Liver (tissue), 3 donors: ENCODE data around the gene KIF3C.

Experiments
- ATF3 ChIP-seq: IDR thresholded peaks from 2 replicates; pipeline ENCODE4 v1.6.1; 2016; ENCODE audit warnings: antibody characterized with exemption
- CTCF ChIP-seq: fragments of 150-350 bp; IDR thresholded peaks from 2 replicates; pipeline ENCODE4 v1.5.1; 2017; ENCODE audit warnings: improper control_type of control experiment, low read depth, low read length; ENCODE audit not compliant: missing input control
- EGR1 ChIP-seq, 2 donors: IDR thresholded peaks; 2 replicates each; pipeline ENCODE4 v1.6.1; 2016 to 2018; ENCODE audit warnings: antibody characterized with exemption in 2 of 2, low read depth in 2 of 2
- GABPA ChIP-seq, 2 donors: IDR thresholded peaks in 1 of 2; conservative IDR thresholded peaks in 1 of 2; 2 replicates each; pipeline ENCODE4 v1.6.1; 2016; ENCODE audit warnings: antibody characterized with exemption in 2 of 2, mild to moderate bottlenecking in 1 of 2, moderate library complexity in 1 of 2
- JUND ChIP-seq, 2 donors: IDR thresholded peaks; 2 replicates each; pipeline ENCODE4 v1.6.1; 2016; ENCODE audit warnings: antibody characterized with exemption in 2 of 2
- RAD21 ChIP-seq, 2 donors: IDR thresholded peaks; 2 replicates each; pipeline ENCODE4 v1.6.1; 2016; ENCODE audit warnings: antibody characterized with exemption in 2 of 2, mild to moderate bottlenecking in 2 of 2
- SP1 ChIP-seq: IDR thresholded peaks from 2 replicates; pipeline ENCODE4 v1.6.1; 2018; ENCODE audit warnings: antibody characterized with exemption, mild to moderate bottlenecking
- TAF1 ChIP-seq: conservative IDR thresholded peaks from 2 replicates; pipeline ENCODE4 v1.6.1; 2016; ENCODE audit warnings: antibody characterized with exemption, mild to moderate bottlenecking
- YY1 ChIP-seq: IDR thresholded peaks from 2 replicates; pipeline ENCODE4 v1.6.1; 2016; ENCODE audit warnings: antibody characterized with exemption, mild to moderate bottlenecking
- donor health status: healthy.
- donor health status: healthy.

GRCh38 chr2:25981596-25982272 lies 563 bp downstream of the KIF3C start:
- TF ChIP-seq JUND (IDR thresholded peaks at IDR 0.05): no peak
- TF ChIP-seq GABPA (IDR thresholded peaks at IDR 0.05 in 1 of 2, conservative IDR thresholded peaks at IDR 0.05 in 1 of 2): no peak
- TF ChIP-seq ATF3: no peak
- no peak for TF ChIP-seq CTCF
- no peak for TF ChIP-seq SP1
- no peak for TF ChIP-seq YY1
- no peak for TF ChIP-seq EGR1 (IDR thresholded peaks at IDR 0.05; ENCODE audit: low read depth in 2 of 2)
- no peak for TF ChIP-seq RAD21 (IDR thresholded peaks at IDR 0.05)
- no peak for TF ChIP-seq TAF1
